HG02763 (cell line): ENCODE measurements around the gene SMIM35.

ENCODE experiments used
- ATAC-seq: cut with Tn5 transposase; IDR thresholded peaks from one replicate; pipeline ENCODE4 v1.9.1; 2021; ENCODE audit warnings: mild to moderate bottlenecking, moderate library complexity; ENCODE audit not compliant: unreplicated experiment

SMIM35 gene

GRCh38 chr11:118111019-118111743 lies 24.4 kb upstream of the SMIM35 start:
- no peak for ATAC-seq

GRCh38 chr11:118109231-118109630 lies 22.5 kb upstream of the SMIM35 start:
- no peak for ATAC-seq

- no peak for ATAC-seq
These were observed 21.8 kb upstream of the SMIM35 start for GRCh38 chr11:118108513-118108912.

- ATAC-seq, result no peak
These were observed 20.1 kb upstream of the SMIM35 start for GRCh38 chr11:118106789-118107335.

- no peak for ATAC-seq
These were observed 19.0 kb upstream of the SMIM35 start for GRCh38 chr11:118105657-118106305.

GRCh38 chr11:118104491-118104890 lies 17.7 kb upstream of the SMIM35 start:
- no peak for ATAC-seq

- ATAC-seq, result no peak
These were observed 16.0 kb upstream of the SMIM35 start for GRCh38 chr11:118102721-118103261.

- ATAC-seq, result no peak
These were observed 14.0 kb upstream of the SMIM35 start for GRCh38 chr11:118100691-118101232.

- no peak for ATAC-seq
These were observed 13.2 kb upstream of the SMIM35 start for GRCh38 chr11:118099838-118100556.

GRCh38 chr11:118098996-118099837 lies 12.5 kb upstream of the SMIM35 start:
- no peak for ATAC-seq

- no peak for ATAC-seq
These were observed 9.2 kb upstream of the SMIM35 start for GRCh38 chr11:118095967-118096367.

- ATAC-seq, result no peak
These were observed 8.7 kb upstream of the SMIM35 start for GRCh38 chr11:118095493-118095892.

GRCh38 chr11:118092907-118093571 lies 6.3 kb upstream of the SMIM35 start:
- no peak for ATAC-seq

- ATAC-seq, result no peak
These were observed 4.9 kb upstream of the SMIM35 start for GRCh38 chr11:118091690-118092089.

GRCh38 chr11:118090545-118091162 lies 3.9 kb upstream of the SMIM35 start:
- ATAC-seq, result no peak

GRCh38 chr11:118088531-118088930 lies 1.8 kb upstream of the SMIM35 start:
- ATAC-seq, result no peak

GRCh38 chr11:118087931-118088330 lies 1.2 kb upstream of the SMIM35 start:
- ATAC-seq, result no peak

- ATAC-seq, result no peak
These were observed 2.1 kb downstream of the SMIM35 start for GRCh38 chr11:118084656-118085055.

- ATAC-seq, result no peak
These were observed 2.5 kb downstream of the SMIM35 start for GRCh38 chr11:118084247-118084646.
